ENCODE data around the gene ZNF197.
"Not testable (repeated sequence)": the region's sequence is repeated elsewhere in the genome, so short reads cannot be mapped to it uniquely, and the experiment has no call there.

ZNF197 gene

GRCh38 chr3:44624749-44625480 is at the start of gene ZNF197:
Gene ZNF197, plus strand, starts transcription at chr3:44625036. Its CDS starts 4,119 bp downstream, at chr3:44629155.
- peak within 1 kb of the TSS; percentile 19 for H3K9ac ChIP-seq (ENCODE audit: low read length)
- H3K27me3 ChIP-seq (ENCODE audit: control insufficient read depth, insufficient read depth, low read length) = no peaks in the 10 kb centered on the region
- peak within 1 kb of the TSS; percentile 80 for H3K4me3 ChIP-seq (ENCODE audit: low read length)
- peak within 1 kb of the TSS; percentile 77 for H3K27ac ChIP-seq (ENCODE audit: low read depth, low read length)
- peaks cover 6% of the 10 kb centered on the region for H3K4me1 ChIP-seq (ENCODE audit: control insufficient read depth, insufficient read depth, low read length)
- no peaks in the 10 kb centered on the region for H3K36me3 ChIP-seq (ENCODE audit: control insufficient read depth, insufficient read depth, low read length)

- H3K27ac ChIP-seq (ENCODE audit: low read depth, low read length) = no peak overlapping the region
- H3K27me3 ChIP-seq (ENCODE audit: control insufficient read depth, insufficient read depth, low read length) = no peaks in the 10 kb centered on the region
- H3K4me3 ChIP-seq (ENCODE audit: low read length) = no peak overlapping the region
- no peak overlapping the region for H3K9ac ChIP-seq (ENCODE audit: low read length)
- H3K36me3 ChIP-seq (ENCODE audit: control insufficient read depth, insufficient read depth, low read length) = no peaks in the 10 kb centered on the region
- H3K4me1 ChIP-seq (ENCODE audit: control insufficient read depth, insufficient read depth, low read length) = no peaks in the 10 kb centered on the region
These were observed 48.2 kb upstream of the ZNF197 start for GRCh38 chr3:44576613-44577012.

- H3K9ac ChIP-seq (ENCODE audit: low read length); H3K27me3 ChIP-seq (ENCODE audit: control insufficient read depth, insufficient read depth, low read length); H3K4me1 ChIP-seq (ENCODE audit: control insufficient read depth, insufficient read depth, low read length): not testable (repeated sequence)
These were observed 47.4 kb upstream of the ZNF197 start for GRCh38 chr3:44577354-44577952.

GRCh38 chr3:44578316-44578715 is 46.5 kb upstream of the ZNF197 start:
- not testable (repeated sequence) for H3K4me1 ChIP-seq (ENCODE audit: control insufficient read depth, insufficient read depth, low read length); H3K9ac ChIP-seq (ENCODE audit: low read length); H3K4me3 ChIP-seq (ENCODE audit: low read length)

More at GRCh38 chr3:44577354-44577952, 47.4 kb upstream of the ZNF197 start:
- not testable (repeated sequence) for H3K36me3 ChIP-seq (ENCODE audit: control insufficient read depth, insufficient read depth, low read length); H3K4me3 ChIP-seq (ENCODE audit: low read length); H3K27ac ChIP-seq (ENCODE audit: low read depth, low read length)

GRCh38 chr3:44578924-44579515 is 45.8 kb upstream of the ZNF197 start:
- H3K9ac ChIP-seq (ENCODE audit: low read length); H3K27ac ChIP-seq (ENCODE audit: low read depth, low read length); H3K27me3 ChIP-seq (ENCODE audit: control insufficient read depth, insufficient read depth, low read length); H3K4me3 ChIP-seq (ENCODE audit: low read length); H3K4me1 ChIP-seq (ENCODE audit: control insufficient read depth, insufficient read depth, low read length); H3K36me3 ChIP-seq (ENCODE audit: control insufficient read depth, insufficient read depth, low read length): not testable (repeated sequence)

More at GRCh38 chr3:44578316-44578715, 46.5 kb upstream of the ZNF197 start:
- not testable (repeated sequence) for H3K27ac ChIP-seq (ENCODE audit: low read depth, low read length); H3K36me3 ChIP-seq (ENCODE audit: control insufficient read depth, insufficient read depth, low read length); H3K27me3 ChIP-seq (ENCODE audit: control insufficient read depth, insufficient read depth, low read length)

GRCh38 chr3:44579749-44580148 is 45.1 kb upstream of the ZNF197 start:
- not testable (repeated sequence) for H3K36me3 ChIP-seq (ENCODE audit: control insufficient read depth, insufficient read depth, low read length); H3K4me1 ChIP-seq (ENCODE audit: control insufficient read depth, insufficient read depth, low read length); H3K27me3 ChIP-seq (ENCODE audit: control insufficient read depth, insufficient read depth, low read length); H3K9ac ChIP-seq (ENCODE audit: low read length); H3K4me3 ChIP-seq (ENCODE audit: low read length); H3K27ac ChIP-seq (ENCODE audit: low read depth, low read length)

- H3K36me3 ChIP-seq (ENCODE audit: control insufficient read depth, insufficient read depth, low read length); H3K27ac ChIP-seq (ENCODE audit: low read depth, low read length); H3K27me3 ChIP-seq (ENCODE audit: control insufficient read depth, insufficient read depth, low read length); H3K9ac ChIP-seq (ENCODE audit: low read length); H3K4me3 ChIP-seq (ENCODE audit: low read length); H3K4me1 ChIP-seq (ENCODE audit: control insufficient read depth, insufficient read depth, low read length): not testable (repeated sequence)
These were observed 43.9 kb upstream of the ZNF197 start for GRCh38 chr3:44580971-44581370.

- H3K27ac ChIP-seq (ENCODE audit: low read depth, low read length) = peak within 1 kb of the TSS; percentile 68
- H3K27me3 ChIP-seq (ENCODE audit: control insufficient read depth, insufficient read depth, low read length) = no peaks in the 10 kb centered on the region
- H3K9ac ChIP-seq (ENCODE audit: low read length) = peak within 1 kb of the TSS; percentile 49
These were observed 40.0 kb upstream of the ZNF197 start, which contains the start of gene ZNF660 for GRCh38 chr3:44584646-44585501. Gene ZNF660, plus strand, starts transcription at chr3:44584964. Its CDS starts 9,230 bp downstream, at chr3:44594194.

GRCh38 chr3:44596621-44597020 is 28.2 kb upstream of the ZNF197 start:
- Histone ChIP-seq H3K36me3 (ENCODE audit: control insufficient read depth, insufficient read depth, low read length) (peaks cover 15% of the 10 kb centered on the region), H3K27ac (ENCODE audit: low read depth, low read length) (no peak overlapping the region), H3K27me3 (ENCODE audit: control insufficient read depth, insufficient read depth, low read length) (no peaks in the 10 kb centered on the region), H3K4me1 (ENCODE audit: control insufficient read depth, insufficient read depth, low read length) (no peaks in the 10 kb centered on the region), H3K4me3 (ENCODE audit: low read length) (no peak overlapping the region), H3K9ac (ENCODE audit: low read length) (no peak overlapping the region)

More at GRCh38 chr3:44584646-44585501, 40.0 kb upstream of the ZNF197 start, which contains the start of gene ZNF660:
- Histone ChIP-seq H3K4me1 (ENCODE audit: control insufficient read depth, insufficient read depth, low read length) (no peaks in the 10 kb centered on the region), H3K36me3 (ENCODE audit: control insufficient read depth, insufficient read depth, low read length) (no peaks in the 10 kb centered on the region), H3K4me3 (ENCODE audit: low read length) (peak within 1 kb of the TSS; percentile 79)

- Histone ChIP-seq H3K9ac (ENCODE audit: low read length) (no peak overlapping the region), H3K27me3 (ENCODE audit: control insufficient read depth, insufficient read depth, low read length) (no peaks in the 10 kb centered on the region), H3K4me3 (ENCODE audit: low read length) (no peak overlapping the region), H3K36me3 (ENCODE audit: control insufficient read depth, insufficient read depth, low read length) (peaks cover 7% of the 10 kb centered on the region), H3K27ac (ENCODE audit: low read depth, low read length) (no peak overlapping the region), H3K4me1 (ENCODE audit: control insufficient read depth, insufficient read depth, low read length) (no peaks in the 10 kb centered on the region)
These were observed 23.1 kb upstream of the ZNF197 start for GRCh38 chr3:44601749-44602148.

GRCh38 chr3:44612678-44613077 is 12.2 kb upstream of the ZNF197 start:
- no peaks in the 10 kb centered on the region for H3K36me3 ChIP-seq (ENCODE audit: control insufficient read depth, insufficient read depth, low read length)

GRCh38 chr3:44628716-44629115 is 3.9 kb downstream of the ZNF197 start:
- Histone ChIP-seq H3K9ac (ENCODE audit: low read length) (no peak overlapping the region), H3K4me1 (ENCODE audit: control insufficient read depth, insufficient read depth, low read length) (peaks cover 6% of the 10 kb centered on the region), H3K4me3 (ENCODE audit: low read length) (no peak overlapping the region), H3K27me3 (ENCODE audit: control insufficient read depth, insufficient read depth, low read length) (no peaks in the 10 kb centered on the region), H3K36me3 (ENCODE audit: control insufficient read depth, insufficient read depth, low read length) (peaks cover 13% of the 10 kb centered on the region), H3K27ac (ENCODE audit: low read depth, low read length) (no peak overlapping the region)

More at GRCh38 chr3:44612678-44613077, 12.2 kb upstream of the ZNF197 start:
- Histone ChIP-seq H3K27me3 (ENCODE audit: control insufficient read depth, insufficient read depth, low read length) (no peaks in the 10 kb centered on the region), H3K27ac (ENCODE audit: low read depth, low read length) (no peak overlapping the region), H3K4me1 (ENCODE audit: control insufficient read depth, insufficient read depth, low read length) (no peaks in the 10 kb centered on the region), H3K9ac (ENCODE audit: low read length) (no peak overlapping the region), H3K4me3 (ENCODE audit: low read length) (no peak overlapping the region)

All from rectal smooth muscle tissue (tissue), 1 donor.